ENCODE measurements around the gene TMEM244.
"Not testable (repeated sequence)": the region's sequence is repeated elsewhere in the genome, so short reads cannot be mapped to it uniquely, and the experiment has no call there.

TMEM244 gene, protein sequence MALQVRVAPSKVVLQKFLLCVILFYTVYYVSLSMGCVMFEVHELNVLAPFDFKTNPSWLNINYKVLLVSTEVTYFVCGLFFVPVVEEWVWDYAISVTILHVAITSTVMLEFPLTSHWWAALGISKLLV

DNA sequence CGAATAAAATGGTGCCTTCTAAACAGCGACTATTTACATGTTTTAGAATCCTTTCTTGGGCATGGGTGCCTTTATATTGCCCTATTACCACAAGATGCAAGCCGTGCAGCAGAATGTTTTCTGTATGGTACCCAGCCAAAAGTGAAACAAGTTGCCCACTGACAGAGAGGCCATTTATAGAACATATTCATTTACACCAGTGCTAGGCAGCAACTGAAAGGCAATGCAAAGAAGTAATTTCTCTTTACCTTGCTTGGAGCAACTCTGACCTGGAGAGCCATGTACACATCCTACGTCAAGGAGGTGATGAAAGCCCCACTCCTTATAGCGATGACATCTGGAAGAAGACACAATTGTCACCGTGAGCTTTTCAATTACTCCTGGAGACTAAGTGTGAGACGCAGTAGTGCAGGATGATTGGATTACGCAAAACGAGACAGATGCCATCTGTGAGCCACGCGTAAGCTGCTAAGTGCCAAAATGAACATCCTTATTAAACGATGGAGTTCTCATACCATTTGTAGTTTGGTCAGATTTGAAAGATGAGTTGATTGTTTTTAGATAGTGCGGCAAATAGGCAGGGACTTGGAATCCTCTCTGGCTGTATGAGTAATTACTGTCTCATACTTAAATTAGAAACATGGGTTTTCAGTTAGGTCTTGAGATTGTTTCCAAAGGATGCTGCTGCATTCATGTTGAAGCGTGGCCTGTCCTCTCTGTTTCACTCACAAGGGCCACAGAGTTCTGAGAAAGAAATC is at the start of gene TMEM244:
TMEM244 (minus strand) TSS at position 408 of the 758 bp plus-strand sequence; CDS start at position 281, 127 bp downstream.
- DNase-seq = no peak

DNA sequence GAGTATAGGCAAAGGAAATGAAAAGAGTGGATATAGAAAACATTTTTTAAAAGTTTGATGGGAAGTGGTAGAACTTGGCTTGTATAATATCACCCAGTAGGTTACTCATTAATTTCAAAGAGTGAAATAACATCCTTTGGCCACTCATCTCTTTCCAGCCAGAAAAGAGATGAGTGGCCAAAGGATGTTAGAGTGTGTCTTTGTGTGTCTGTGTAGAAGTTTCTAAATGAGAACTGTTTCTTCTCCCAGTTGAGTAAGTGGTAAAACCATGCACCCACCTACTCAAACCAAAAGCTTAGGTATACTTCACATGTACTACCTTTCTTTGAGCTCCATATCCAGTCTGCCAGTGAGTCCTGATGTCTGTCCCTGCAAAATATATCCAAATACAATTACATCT is 47.7 kb upstream of the TMEM244 start:
- no peak for DNase-seq

DNA sequence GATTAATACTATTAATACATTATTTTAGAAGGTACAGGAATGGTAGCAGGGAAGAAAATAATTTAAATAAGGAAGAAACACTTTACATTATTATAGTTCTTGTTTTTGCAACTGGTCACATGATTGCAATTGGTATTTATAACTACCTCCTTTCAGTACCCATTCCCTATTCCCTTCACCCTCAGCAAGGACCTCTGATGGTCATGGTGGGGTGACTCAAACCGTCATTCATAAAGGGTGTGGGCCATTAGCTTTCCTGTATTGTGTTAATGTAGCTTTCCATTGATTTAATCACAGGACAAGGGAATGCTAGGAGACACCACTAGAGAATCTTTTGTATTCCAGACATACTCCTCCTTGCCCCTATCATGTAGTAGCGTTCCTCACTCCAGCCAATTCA is 47.2 kb upstream of the TMEM244 start:
- no peak for DNase-seq

DNA sequence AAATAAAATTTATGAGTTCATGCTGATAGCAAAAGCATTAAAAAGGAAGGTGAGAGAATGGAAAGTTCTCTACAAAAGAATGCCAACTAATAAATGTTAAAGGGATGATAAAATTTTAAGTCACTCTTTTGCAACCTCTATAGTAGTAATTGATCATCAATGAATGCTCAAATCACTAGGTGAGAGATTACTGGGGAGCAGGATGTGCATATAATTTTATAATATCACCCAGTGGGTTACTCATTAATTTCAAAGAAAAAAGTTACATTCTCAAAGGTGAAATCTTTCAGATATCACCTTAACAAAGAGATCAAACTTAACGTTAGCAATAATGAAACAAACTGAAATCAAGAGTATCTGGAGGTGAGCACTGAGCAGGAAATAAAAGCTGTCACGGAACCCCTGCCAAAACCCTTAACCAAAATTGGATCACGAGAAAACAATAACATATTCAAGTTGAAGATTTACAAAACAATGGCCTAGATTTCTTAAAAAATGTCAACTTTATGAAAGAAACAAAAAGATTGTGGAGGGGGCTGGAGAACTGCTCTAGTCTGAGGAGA is 45.5 kb upstream of the TMEM244 start:
- DNase-seq = no peak

DNA sequence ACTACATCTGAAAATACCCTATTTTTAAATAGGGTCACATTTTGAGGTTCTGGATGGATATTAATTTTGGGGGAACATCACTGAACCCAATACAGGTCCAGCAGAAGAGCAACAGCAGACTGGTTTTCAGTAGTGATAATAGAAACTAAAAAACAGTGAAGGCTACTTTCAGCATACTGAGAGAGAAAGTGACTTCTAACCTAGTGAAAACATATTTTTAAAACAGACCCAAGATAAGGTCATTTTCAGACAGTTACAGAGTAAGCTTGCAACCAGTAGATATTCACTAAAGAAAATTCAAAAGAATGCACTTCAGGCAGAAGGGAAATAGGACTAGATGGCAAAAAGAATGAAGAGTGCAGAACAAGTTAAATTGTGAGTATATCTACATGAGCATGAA is 42.0 kb upstream of the TMEM244 start:
- DNase-seq = no peak

DNA sequence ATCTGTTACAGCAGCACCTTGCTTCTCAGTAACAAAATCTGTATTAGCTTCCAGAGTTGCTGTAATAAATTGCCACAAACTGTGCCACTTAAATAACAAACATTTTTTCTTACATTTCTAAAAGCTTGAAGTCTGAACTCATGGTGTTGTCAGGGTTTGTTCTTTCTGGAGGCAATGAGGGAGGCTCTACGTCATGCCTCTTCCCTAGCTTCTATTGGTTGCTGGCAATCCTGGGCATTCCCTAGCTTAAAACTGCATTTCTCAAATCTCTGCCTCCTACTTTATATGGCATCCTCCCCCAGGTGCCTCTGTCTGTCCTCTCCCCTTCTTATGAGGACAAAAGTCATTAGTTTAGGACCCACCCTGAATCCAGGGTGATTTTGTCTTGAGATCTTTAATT is 41.6 kb upstream of the TMEM244 start:
- DNase-seq = no peak

DNA sequence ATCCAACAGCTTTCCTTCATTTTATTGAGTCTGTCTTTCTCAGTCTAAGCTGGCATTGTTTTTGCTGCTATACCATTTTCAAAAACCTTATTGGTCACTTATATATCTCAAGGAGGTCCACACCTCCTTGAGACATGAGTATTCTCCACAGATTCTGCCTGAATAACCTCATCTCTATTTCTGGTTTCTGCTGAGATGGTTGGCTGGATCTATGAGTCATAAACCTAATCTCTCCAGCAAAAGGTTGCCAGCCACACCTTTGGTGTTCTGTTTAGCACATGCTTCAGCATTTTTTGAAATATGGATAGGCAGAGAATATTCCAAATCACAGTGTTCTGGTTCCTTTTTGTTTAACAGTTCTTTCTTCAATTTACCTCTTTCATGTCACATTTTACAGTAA is 40.8 kb upstream of the TMEM244 start:
- no peak for DNase-seq

DNA sequence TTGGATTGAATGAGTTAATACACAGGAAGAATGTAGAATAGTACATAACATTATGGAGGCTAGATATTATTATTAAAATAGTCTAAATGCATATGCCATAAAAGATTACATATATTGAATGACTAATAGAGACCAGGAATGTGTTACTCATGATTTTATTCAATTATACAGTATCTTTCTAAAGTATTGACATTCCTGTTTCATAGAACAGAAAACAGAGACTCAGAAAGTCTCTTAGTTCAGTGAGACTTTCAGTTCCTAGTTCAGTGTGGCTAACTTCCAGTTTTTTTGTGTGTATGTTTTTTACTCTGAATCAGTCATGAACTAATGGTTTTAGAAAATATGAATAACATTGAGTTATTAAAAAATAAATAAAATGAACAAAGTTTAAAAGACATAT is 34.6 kb upstream of the TMEM244 start:
- DNase-seq = no peak

DNA sequence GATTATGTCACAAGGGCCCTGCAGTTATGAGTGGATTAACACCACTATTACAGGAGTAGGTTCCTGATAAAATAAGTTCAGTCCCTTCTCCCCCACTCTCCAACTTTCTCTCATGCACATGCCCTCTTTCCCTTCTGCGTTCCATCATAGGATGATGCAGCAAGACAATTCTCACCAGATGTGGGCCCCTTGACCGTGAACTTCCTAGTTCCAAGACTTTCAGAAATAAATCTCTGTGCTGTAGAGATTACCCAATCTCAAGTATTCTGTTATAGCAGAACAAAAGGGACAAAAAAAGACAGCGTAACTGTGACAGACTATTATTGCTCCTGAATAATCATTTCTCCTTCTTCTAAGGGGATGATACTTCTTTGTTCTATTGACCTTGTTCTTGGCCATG is 33.8 kb upstream of the TMEM244 start:
- DNase-seq = no peak

DNA sequence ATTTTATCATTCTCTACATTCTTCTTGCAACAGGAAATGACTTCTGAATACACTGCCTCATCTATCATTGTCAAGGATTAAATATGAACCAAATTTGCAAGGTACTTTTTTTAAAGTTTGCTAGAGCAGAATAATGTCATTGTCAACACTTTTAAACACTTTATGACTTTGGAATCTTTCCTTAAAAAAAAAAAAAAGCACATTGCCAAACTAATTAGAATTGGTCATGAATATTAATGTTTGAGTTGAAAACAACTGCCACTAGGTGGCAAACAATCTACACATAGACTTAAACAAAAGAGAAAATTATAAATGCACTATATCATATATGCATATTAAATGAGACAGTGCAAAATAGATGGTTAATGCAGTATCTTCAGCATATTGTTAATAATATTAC is 32.5 kb upstream of the TMEM244 start:
- no peak for DNase-seq

DNA sequence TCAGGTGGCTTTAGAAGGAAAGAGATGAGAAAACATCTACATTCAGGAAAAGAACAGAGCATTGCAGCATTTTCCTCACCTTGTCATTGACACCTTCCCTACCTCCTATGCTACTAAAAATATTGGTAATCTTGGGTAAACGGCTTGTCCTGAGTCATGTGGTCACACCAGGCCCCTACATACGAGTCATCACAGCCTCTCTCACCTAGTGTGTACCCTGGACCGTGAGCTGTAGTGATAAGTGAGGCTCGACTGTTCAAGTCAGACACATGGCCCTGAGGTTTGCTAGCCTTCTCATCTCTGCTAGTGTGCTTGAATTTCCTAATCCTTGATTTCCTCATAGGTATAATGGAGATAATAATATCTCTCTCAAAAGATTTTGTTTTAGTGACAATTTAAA is 29.6 kb upstream of the TMEM244 start:
- DNase-seq = no peak

DNA sequence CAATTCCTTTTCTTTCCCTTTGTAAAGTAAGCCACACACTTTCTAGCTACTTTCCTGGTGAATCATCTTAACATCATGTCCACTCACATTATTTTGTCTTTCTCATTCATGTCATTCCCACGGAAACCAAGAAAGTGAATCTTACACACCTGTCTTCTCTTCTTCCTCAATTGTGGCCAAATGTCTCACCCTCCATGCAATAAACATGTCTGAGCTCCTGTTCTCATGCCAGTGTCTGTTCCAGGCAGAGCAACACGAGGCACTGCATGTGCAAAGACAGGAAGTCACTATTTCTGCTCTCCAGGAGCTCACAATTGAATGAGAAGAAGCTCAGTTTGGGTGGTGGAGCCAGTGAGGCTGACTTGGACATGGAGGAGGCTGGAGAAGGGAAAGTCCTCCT is 29.0 kb upstream of the TMEM244 start:
- DNase-seq = no peak

DNA sequence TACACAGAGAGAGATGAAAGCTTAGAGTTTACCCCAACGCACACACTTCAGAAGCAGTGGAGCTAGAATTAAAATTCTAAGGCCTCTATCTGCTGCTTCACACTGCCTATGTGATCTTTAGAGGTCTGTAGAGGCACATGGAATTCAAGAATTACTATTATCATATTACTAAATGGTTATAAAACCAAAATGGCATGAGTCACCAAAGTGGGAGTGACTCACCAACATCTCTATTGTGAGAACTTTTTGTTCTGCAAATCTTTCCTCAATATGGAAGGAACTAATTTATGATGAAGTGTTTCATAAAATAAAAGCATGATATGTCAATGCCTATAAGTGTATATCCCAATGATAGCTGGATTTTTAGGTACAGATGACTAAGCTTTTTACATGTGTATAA is 28.5 kb upstream of the TMEM244 start:
- no peak for DNase-seq

DNA sequence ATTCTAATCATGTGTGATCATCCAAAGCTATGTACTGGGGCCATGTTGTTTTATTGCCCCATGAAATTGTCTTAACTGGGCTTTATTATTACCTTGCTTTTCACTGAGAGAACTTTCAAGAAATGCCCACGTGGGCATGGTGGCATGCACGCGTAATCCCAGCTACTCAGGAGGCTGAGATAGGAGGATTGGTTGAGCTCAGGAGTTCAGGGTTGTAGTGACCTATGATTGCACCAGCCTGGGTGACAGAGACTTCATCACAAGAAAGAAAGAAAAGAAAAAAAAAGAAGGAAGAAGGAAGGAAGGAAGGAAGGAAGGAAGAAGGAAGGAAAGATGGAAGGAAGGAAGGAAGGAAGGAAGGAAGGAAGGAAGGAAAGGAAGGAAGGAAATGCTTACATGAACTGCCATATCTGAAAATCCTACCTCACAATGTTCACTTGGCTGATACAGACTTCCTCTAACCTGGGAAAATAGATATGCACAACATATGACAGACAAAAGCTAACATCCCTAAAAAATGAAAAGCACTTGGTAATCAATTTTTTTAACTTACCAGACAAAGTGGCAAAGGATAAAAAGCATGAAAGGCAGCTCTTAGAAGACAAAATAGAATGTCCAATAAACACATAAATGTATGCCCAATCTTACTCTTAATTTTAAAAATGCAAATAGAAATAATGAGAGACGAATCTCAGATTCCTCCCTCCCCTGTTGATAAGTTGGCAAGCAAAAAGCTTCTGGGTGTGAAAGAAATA is 25.5 kb upstream of the TMEM244 start:
- no peak for DNase-seq

DNA sequence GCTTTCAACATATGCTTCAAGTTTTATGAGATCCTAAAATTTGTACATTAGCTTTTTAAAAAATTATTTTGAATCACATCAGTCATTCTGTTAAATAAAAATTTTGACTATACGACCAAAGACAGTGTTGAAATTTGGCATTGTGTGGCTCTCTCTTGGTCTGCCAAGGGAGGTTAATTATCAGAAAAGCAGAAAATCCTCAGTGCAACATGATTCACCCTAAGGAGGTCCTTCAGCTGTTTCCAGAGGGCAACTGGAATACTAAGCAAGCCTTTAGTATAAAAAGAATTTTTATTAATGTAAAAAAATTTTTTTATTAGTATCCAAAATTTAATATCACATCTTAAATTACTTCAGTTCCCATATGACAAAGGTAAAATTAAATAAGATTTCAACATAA is 23.1 kb upstream of the TMEM244 start:
- DNase-seq = no peak

DNA sequence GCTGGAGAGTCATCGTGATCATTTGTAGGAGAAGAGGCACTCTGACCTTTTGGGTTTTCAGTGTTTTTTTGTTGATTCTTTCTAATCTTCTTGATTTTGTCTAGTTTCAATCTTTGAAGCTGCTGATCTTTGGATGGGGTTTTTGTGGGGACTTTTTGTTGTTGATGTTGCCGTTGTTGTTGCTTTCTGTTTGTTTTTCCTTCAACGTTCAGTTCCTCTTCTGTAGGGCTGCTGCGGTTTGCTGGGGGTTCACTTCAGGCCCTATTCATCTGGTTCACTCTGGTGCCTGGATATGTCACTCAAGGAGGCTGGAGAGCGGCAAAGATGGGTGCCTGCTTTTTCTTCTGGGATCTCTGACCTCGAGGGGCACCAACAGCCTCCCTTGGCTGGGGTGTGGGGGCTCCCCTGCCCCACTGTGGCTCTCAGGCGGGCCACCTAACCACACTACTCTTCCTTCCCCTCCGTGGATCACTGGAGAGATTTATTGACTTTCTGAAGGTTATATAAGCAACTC is 21.5 kb upstream of the TMEM244 start:
- no peak for DNase-seq

DNA sequence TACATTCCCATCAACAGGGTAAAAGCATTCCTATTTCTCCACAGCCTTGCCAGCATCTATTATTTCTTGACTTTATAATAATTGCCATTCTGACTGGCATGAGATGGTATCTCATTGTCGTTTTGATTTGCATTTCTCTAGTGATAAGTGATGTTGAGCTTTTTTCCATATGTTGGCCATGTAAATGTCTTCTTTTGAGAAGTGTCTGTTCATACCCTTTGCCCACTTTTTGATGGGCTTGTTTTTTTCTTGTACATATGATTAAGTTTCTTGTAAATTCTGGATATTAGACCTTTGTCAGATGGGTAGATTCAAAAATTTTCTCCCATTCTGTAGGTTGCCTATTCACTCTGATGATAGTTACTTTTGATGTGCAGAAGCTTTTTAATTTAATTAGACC is 16.8 kb upstream of the TMEM244 start:
- DNase-seq = not testable (repeated sequence)

DNA sequence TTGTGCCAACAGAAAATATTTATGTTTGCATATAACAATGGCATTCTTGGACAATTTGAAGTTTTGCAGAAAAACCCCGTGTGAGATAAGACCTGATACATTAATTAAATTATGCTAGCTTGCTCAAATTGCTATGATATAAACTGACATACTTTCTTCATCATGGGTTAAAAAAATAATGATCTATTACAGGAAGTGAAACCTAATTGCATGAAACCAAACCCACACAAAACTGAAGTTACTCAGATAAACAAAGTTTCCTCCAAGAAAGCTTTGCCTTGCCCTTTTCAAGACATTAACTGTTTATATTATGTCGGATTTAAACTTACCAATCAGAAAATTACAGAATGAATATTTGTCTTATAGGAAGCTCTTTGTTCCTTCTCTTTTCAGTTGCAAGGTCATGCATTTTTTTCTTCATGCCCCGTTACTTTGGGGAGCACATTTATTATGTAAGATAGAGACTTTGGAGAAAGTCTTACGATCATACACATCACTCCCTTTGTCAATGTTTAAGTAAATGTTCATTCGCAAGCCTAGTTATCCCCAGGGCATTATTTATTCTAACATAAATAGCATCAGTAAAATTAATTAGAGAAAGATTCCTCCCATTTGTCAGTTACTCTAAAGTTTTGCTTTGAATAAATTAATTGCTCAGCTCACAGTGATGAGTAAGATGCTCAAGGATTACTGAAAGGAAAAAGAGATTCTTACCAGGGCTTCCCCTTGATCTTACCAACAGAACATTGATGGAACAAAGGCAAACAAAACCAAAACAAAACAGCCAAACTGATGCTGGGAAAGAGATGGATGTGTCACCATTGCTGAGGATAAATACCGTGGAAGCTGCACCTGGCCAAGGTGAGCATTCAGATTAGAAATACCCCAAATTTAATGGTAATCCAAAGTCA is 14.8 kb upstream of the TMEM244 start:
- DNase-seq = no peak

DNA sequence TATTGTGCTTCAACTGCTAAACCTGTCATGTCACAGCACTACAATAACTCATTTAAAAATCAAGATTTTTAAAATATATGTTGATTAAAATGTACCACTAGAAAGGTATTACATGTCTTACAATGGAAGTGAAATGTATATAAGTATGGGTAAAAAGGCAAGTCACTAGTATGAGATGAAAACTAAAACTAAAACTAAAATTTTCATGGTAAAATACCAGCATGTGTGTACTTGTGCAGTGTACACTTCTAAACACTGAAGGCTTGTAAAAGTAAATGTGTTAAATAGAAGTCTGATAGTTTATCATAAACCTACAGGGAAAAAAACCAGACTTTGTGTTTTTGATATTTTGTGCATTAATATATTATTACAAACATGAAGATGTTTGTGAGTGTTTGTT is 13.7 kb upstream of the TMEM244 start:
- no peak for DNase-seq

DNA sequence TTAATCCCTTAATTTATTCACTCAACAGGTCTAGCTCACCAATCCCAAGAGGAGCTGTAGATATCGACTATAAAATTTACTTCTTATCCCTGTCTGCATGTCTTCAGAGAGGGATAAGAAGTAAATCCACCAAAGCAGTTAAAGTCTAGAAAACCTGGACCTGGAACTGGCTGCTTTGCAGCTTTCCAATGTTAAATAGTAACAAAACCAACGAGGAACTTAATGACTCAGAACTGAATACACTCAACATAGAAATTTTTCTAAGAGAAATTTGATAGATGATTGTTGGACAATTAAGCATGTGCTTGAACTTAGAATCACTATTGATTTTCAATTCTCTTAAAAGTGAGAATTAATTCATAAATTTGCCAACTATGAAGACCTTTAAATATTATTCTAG is 11.5 kb upstream of the TMEM244 start:
- DNase-seq = no peak

DNA sequence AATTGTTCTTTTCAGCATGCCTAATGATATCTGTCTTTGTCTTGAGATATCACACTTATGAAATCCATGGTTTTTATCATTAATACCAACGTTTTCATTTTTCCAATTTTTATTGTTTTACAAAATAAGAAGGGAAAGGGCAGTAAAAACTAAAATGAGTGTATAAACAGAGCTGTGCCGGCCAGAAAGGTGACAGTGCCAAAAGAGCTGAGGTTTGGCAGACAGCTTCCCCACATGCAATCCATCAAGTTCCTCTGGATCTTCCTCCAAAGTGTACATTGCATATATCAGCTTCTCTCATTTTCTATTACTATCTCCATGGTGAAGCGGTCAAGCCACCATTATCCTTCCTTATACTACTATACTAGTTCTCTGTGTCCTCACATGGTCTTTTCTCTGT is 10.1 kb upstream of the TMEM244 start:
- DNase-seq = no peak

DNA sequence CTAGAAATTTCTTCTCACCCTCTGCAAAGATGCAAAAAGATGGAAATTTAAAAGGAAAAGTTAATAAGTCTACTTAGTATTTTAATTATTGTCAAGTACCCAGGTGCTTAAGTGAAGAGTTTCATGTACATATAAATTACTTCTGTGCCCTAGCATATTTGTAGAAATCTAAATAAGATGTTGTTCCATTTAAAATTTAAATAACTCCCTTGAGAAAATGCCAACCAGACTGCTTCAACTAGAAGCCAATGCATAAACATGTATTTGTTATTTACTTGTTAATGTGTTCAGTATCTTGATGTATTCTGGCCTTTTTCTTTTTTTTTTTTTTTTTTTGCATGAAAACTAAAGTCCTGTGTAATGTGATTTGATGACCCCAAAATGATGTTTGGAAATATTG is 6.3 kb upstream of the TMEM244 start:
- no peak for DNase-seq

DNA sequence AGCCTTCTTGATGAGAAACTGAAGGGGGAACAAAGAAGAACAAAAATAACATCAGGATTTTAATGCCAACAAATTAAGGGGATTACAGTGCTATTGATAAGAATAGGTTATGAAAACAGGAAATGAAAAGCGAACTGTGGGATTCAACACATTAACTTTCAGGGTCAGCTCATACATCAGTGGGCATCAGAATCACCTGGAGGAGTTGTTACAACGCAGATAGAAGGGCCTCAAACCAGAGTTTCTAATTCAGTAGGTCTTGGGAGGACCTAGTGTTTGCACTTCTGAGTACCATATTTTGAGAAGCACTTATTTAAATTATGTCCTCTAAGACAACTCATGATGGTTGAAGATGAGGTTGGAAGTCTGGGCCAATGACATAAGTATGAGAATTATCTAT is 5.6 kb upstream of the TMEM244 start:
- DNase-seq = no peak
